H1 (cell line): Measurements from ENCODE around the gene BMF. TPM values are rescaled to one million over a fixed set of nuclear protein-coding genes. Genes with fewer than 3 reads are reported as not detected.

Experiments used
- ASH2L ChIP-seq: fragments of 200-600, 300-600 bp; sonication (generic); IDR thresholded peaks from one replicate; pipeline ENCODE4 v1.7.1; 2017; ENCODE audit warnings: low read length
- BCL11A ChIP-seq, 2 experiments: IDR thresholded peaks; one replicate each; pipeline ENCODE4 v1.6.1; 2011; ENCODE audit warnings: low read depth in 2 of 2, low read length in 2 of 2, mild to moderate bottlenecking in 2 of 2
- BRCA1 ChIP-seq: IDR thresholded peaks from 2 replicates; pipeline ENCODE4 v1.6.1; 2012; ENCODE audit warnings: low read depth, low read length, improper control_type of control experiment
- CBX5 ChIP-seq: fragments of 300-800, 300-1000 bp; sonication (generic); IDR thresholded peaks from 2 replicates; pipeline ENCODE4 v1.7.1; 2016; ENCODE audit warnings: antibody characterized with exemption, low read length, low read depth
- CBX8 ChIP-seq: fragments of 300-800, 300-1000 bp; sonication (generic); IDR thresholded peaks from 2 replicates; pipeline ENCODE4 v1.7.1; 2016; ENCODE audit warnings: low read depth, low read length, borderline replicate concordance
- CHD1 ChIP-seq: IDR thresholded peaks from 2 replicates; pipeline ENCODE4 v1.6.1; 2012; ENCODE audit warnings: low read depth, low read length, improper control_type of control experiment
- HDAC6 ChIP-seq: IDR thresholded peaks from one replicate; pipeline ENCODE4 v1.7.1; 2012; ENCODE audit warnings: low read depth, mild to moderate bottlenecking, inconsistent platforms, low read length, moderate library complexity
- JUND ChIP-seq: IDR thresholded peaks from 2 replicates; pipeline ENCODE4 v1.6.1; 2011; ENCODE audit warnings: mild to moderate bottlenecking, improper control_type of control experiment, low read length
- KDM4A ChIP-seq: IDR thresholded peaks from one replicate; pipeline ENCODE4 v1.7.1; 2012; ENCODE audit warnings: low read depth, mild to moderate bottlenecking, moderate library complexity, low read length, inconsistent platforms; ENCODE audit not compliant: severe bottlenecking
- KDM5A ChIP-seq: fragments of 200-600 bp; IDR thresholded peaks from 2 replicates; pipeline ENCODE4 v1.7.1; 2012; ENCODE audit warnings: mild to moderate bottlenecking, low read length, inconsistent platforms, mixed read lengths
- NANOG ChIP-seq: IDR thresholded peaks from 2 replicates; pipeline ENCODE4 v1.6.1; 2011; ENCODE audit warnings: low read length, low read depth, mild to moderate bottlenecking, inconsistent platforms; ENCODE audit not compliant: insufficient read depth, poor library complexity, severe bottlenecking
- PHF8 ChIP-seq: fragments of 200-600 bp; sonication (generic); conservative IDR thresholded peaks from 2 replicates; pipeline ENCODE4 v1.7.1; 2012; ENCODE audit warnings: low read depth, mild to moderate bottlenecking, inconsistent platforms, low read length, moderate library complexity
- SRF ChIP-seq: IDR thresholded peaks from 2 replicates; pipeline ENCODE4 v1.6.1; 2011; ENCODE audit warnings: mild to moderate bottlenecking, low read depth, low read length, moderate library complexity
- SUZ12 ChIP-seq: fragments of 200-600 bp; sonication (generic); IDR thresholded peaks from 2 replicates; pipeline ENCODE4 v1.6.1; 2012; ENCODE audit warnings: mild to moderate bottlenecking, inconsistent platforms, low read length, moderate library complexity, mixed read lengths
- polyA plus RNA-seq, 7 experiments: library from polyadenylated mRNA; depleted of rRNA in 3 of 7; stranded (reverse) in 5 of 7; unstranded in 2 of 7; fragments of >200 nt in 5 of 7; fragments of 200-250 nt in 2 of 7; gene quantifications; 1 replicate in 5 of 7; 2 replicates in 1 of 7; 4 replicates in 1 of 7; pipeline versions ENCODE4 v1.2.1 to v1.2.3, GENCODE V29; 2011 to 2013; ENCODE audit warnings: missing spikeins in 2 of 7, mixed read lengths in 2 of 7
- total RNA-seq: library from RNA; stranded (reverse); fragmentation: NEBNext Ultra II Directional; extraction: Animal tissue kit (Norgen Biotek cat#: 25700); gene quantifications from 2 replicates; pipeline ENCODE4 v1.2.1, GENCODE V29; 2021
- TF ChIP-seq, protein P1 (sequence below), 3 experiments: IDR thresholded peaks; 1 replicate in 2 of 3; 2 replicates in 1 of 3; pipeline versions ENCODE4 v1.5.1 to v1.6.1; 2011; ENCODE audit warnings: low read length in 3 of 3, mild to moderate bottlenecking in 3 of 3, inconsistent platforms in 2 of 3, low read depth in 1 of 3, moderate library complexity in 1 of 3; ENCODE audit not compliant: insufficient read depth in 1 of 3; ENCODE audit errors: control extremely low read depth in 1 of 3
- TF ChIP-seq, protein P2 (sequence below): IDR thresholded peaks from 2 replicates; pipeline ENCODE4 v1.6.1; 2012; ENCODE audit warnings: low read length, inconsistent platforms
- TF ChIP-seq, protein P3 (sequence below): IDR thresholded peaks from 2 replicates; pipeline ENCODE4 v1.6.1; 2012; ENCODE audit warnings: inconsistent platforms
- TF ChIP-seq, protein P4 (sequence below): IDR thresholded peaks from 2 replicates; pipeline ENCODE4 v1.6.1; 2011; ENCODE audit warnings: low read depth, mild to moderate bottlenecking, low read length; ENCODE audit not compliant: insufficient read depth

BMF gene
- total and polyA plus RNA-seq, 2 of the 8 experiments (the other 6 are each of a cell fraction or from before 2014, with no cell fraction given), result 21.2 to 24.2 TPM

DNA sequence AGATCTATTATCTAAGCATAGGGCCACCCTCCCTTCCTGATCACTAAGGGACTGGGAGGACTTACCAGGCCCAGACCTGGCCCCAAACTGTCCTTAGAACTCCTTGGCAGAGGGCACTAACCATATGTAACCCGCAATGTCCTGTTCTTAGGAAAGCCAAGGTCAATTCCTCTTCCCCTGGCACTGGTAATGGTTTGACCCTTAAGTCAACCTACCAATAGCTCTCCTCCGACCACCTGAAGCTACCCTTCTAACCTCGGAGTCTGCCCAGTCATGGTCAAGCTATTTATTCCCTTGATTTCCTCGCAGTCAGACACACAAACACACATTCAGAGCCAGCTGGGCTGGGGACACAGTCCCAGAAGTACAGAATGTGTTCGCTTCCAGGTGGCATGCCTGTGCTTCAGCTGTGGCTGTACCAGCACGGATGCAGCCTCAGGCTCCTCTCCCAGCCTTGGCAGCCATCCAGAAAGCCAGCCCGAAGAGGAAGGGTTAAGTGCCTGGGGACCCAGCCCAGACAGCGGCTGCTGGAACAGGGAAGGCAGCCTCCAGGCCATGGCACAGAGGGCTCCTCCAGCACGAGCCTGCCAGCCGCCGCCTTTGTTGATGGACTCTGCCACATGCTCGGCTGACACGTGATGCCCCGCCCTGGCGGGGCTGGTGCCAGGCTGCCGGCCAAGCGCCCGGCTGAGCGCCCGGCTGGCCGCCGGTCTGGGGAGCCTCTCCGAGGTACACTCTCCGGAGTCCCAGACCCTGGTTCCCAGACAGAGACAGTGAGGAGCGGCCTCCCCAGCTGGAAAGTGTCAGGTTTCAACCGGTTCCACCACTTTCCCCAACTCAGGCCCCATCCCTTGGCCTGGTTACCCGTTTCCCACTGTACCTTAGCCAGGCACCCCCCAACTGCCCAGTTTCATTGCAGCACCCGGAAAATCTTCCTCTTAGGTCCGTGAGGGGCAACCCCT is 5.5 kb downstream of the BMF start (continued):
- TF ChIP-seq NANOG, result no peak
- TF ChIP-seq, protein P1, sequence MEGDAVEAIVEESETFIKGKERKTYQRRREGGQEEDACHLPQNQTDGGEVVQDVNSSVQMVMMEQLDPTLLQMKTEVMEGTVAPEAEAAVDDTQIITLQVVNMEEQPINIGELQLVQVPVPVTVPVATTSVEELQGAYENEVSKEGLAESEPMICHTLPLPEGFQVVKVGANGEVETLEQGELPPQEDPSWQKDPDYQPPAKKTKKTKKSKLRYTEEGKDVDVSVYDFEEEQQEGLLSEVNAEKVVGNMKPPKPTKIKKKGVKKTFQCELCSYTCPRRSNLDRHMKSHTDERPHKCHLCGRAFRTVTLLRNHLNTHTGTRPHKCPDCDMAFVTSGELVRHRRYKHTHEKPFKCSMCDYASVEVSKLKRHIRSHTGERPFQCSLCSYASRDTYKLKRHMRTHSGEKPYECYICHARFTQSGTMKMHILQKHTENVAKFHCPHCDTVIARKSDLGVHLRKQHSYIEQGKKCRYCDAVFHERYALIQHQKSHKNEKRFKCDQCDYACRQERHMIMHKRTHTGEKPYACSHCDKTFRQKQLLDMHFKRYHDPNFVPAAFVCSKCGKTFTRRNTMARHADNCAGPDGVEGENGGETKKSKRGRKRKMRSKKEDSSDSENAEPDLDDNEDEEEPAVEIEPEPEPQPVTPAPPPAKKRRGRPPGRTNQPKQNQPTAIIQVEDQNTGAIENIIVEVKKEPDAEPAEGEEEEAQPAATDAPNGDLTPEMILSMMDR (IDR thresholded peaks at IDR 0.05; ENCODE audit: control extremely low read depth in 1 of 3, insufficient read depth in 1 of 3, low read depth in 1 of 3, low read length in 3 of 3), result no peak
- no peak for TF ChIP-seq BCL11A (IDR thresholded peaks at IDR 0.05; ENCODE audit: low read depth in 2 of 2, low read length in 2 of 2)
- TF ChIP-seq BRCA1, result no peak
- TF ChIP-seq, protein P2, sequence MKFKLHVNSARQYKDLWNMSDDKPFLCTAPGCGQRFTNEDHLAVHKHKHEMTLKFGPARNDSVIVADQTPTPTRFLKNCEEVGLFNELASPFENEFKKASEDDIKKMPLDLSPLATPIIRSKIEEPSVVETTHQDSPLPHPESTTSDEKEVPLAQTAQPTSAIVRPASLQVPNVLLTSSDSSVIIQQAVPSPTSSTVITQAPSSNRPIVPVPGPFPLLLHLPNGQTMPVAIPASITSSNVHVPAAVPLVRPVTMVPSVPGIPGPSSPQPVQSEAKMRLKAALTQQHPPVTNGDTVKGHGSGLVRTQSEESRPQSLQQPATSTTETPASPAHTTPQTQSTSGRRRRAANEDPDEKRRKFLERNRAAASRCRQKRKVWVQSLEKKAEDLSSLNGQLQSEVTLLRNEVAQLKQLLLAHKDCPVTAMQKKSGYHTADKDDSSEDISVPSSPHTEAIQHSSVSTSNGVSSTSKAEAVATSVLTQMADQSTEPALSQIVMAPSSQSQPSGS, result no peak
- no peak for TF ChIP-seq SRF
- TF ChIP-seq, protein P3, sequence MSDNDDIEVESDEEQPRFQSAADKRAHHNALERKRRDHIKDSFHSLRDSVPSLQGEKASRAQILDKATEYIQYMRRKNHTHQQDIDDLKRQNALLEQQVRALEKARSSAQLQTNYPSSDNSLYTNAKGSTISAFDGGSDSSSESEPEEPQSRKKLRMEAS, result peak; percentile 83
- no peak for TF ChIP-seq KDM5A
- no peak for TF ChIP-seq JUND
- TF ChIP-seq HDAC6, result no peak
- TF ChIP-seq CHD1, result no peak
- TF ChIP-seq, protein P4, sequence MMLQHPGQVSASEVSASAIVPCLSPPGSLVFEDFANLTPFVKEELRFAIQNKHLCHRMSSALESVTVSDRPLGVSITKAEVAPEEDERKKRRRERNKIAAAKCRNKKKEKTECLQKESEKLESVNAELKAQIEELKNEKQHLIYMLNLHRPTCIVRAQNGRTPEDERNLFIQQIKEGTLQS, result no peak
- TF ChIP-seq ASH2L, result peak; percentile 99
- no peak for TF ChIP-seq CBX8
- TF ChIP-seq CBX5, result no peak
- TF ChIP-seq KDM4A, result no peak
- no peak; the same call in 1 of the 2 replicates for TF ChIP-seq PHF8
- no peak for TF ChIP-seq SUZ12
